NCI-H2196 treated with DMSO at 0.1 percent for 48 hours (cell line): ENCODE results near the gene STX4.

Source experiments
- DNase-seq: peaks from one replicate; lab custom pipeline; 2025; ENCODE audit not compliant: unreplicated experiment; lab: John Stamatoyannopoulos, UW

The STX4 gene

DNA sequence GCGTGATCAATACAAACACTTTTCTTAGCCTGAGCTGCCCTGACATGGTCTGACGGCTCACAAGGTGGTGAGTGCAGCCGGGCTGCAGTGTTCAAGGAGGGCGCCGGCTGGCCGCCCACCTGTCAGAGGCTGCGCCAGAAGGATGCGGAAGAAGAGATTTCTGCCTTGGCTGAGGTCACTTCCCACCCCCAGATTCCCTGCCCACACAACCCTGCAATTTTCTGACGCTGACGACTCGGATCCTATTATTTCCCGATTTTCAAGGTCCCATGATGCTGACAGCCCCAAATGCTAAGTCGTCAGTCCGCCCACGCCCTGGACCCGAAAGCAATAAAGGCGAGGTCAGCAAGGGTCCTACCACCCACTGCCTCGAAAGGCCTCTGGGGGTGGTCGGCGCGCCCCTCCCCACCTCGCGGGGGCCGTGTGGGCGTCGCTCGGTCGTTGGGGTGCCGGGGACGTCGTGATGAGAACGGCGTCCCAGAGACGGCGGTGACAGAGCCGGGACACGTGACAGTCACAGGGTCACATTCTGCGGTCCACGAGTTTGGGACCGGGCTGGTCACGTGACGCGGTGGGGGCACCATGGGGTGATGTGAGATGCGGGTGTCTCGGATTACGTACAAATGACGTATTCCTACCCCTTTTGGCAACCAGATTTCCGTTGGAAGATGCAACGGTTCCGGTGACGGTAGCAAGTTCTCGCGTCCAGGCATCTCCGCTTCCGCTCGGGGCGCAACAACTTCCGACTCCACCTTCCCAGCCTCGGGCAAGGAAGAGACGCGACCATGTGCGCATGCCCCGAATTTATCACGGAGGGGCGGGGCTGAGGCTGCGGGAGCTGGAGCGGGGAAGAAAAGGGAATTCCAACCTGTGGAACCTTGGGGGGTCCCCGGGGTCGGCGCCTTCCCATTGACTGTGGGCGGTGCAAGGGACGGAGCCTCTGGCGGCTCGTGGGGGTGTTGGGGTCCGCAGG, at the start of gene STX4:
TSS of gene STX4 (plus strand) at position 823 of the 973 bp plus-strand sequence. CDS start 248 bp downstream, outside the sequence.
- peak; percentile 84 for DNase-seq

GRCh38 chr16:30983898-30984610, 49.3 kb upstream of the STX4 start:
- no peak for DNase-seq

- peak; percentile 76 for DNase-seq
These were observed 48.5 kb upstream of the STX4 start, which contains the start of gene HSD3B7 for GRCh38 chr16:30984669-30985400. Gene HSD3B7, plus strand, starts transcription at chr16:30985207. Its CDS starts 452 bp downstream, at chr16:30985659.

DNA sequence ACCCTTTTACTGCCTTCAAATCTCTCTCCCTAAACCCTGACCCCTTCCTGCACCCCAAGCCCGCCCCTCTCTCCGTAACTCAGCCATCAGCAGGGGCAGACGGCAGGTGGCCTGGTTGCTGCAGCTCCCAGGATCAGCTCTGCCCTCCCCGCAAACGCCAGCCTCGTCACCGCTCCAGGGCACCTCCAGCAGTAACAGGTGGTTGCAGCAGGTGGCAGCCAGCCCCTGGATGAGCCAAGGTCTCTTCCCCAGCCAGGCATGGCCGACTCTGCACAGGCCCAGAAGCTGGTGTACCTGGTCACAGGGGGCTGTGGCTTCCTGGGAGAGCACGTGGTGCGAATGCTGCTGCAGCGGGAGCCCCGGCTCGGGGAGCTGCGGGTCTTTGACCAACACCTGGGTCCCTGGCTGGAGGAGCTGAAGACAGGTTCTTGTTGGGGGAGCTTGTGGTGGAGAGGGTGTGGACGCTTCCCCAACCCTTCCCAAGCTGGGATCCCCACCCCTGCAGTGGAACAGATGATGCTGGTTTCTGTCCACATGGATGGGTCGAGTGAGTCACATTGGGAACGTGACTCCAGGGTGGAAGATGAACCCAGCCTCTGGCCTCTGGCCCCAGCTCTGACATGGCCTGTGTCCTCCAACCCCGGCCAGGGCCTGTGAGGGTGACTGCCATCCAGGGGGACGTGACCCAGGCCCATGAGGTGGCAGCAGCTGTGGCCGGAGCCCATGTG, 47.8 kb upstream of the STX4 start:
- DNase-seq: peak; percentile 83

DNA sequence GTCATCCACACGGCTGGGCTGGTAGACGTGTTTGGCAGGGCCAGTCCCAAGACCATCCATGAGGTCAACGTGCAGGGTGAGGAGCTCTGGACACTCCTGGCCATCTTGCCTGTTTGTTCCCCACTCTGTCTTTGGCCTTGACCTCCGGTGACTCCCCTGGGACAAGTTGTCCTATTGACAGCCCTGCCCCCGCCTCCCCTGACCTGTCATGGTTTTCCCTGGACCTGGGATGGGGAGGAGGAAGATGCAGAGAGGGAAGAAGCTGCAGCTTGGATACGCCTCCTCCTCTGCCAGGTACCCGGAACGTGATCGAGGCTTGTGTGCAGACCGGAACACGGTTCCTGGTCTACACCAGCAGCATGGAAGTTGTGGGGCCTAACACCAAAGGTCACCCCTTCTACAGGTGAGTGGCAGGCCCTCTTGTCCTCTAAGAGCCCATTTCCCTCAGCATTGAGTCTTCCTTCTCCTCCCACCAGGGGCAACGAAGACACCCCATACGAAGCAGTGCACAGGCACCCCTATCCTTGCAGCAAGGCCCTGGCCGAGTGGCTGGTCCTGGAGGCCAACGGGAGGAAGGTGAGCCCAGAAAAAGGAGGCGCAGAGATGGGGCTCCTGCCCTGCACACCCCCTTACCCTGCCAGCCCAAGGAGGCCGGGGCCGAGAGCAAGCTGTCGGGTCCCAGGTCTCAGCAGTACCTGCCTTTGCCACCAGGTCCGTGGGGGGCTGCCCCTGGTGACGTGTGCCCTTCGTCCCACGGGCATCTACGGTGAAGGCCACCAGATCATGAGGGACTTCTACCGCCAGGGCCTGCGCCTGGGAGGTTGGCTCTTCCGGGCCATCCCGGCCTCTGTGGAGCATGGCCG, 47.0 kb upstream of the STX4 start:
- no peak for DNase-seq

GRCh38 chr16:30987581-30988190, 45.7 kb upstream of the STX4 start:
- no peak for DNase-seq

DNA sequence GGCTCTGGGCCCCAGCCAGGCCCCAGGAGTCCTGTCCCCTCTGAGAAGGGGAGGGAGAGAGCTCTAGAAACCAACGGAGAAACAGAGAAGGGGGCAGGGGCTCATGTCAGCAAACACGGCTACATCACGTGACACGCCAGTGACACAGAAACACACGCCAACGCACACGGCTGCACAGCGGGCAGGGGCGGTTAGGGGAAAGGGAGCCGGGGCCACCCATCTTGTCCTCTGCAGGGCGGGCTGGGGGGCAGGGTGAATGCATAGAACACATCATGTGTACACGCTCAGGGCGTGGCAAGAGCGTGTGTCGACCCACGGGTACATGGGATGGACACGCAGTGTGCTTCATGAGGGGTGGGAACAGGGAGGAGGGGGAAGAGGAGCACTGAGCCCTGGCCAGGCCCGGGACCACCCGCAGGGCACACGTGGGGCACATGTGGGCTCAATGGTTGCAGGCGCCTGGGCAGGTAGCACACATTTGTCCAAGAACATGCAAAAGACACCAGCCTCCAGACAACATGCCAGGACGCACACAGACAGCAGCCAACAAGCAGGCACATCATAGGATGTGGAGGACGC, 43.8 kb upstream of the STX4 start:
- DNase-seq: no peak

GRCh38 chr16:30990105-30990504, 43.3 kb upstream of the STX4 start:
- DNase-seq: no peak

DNA sequence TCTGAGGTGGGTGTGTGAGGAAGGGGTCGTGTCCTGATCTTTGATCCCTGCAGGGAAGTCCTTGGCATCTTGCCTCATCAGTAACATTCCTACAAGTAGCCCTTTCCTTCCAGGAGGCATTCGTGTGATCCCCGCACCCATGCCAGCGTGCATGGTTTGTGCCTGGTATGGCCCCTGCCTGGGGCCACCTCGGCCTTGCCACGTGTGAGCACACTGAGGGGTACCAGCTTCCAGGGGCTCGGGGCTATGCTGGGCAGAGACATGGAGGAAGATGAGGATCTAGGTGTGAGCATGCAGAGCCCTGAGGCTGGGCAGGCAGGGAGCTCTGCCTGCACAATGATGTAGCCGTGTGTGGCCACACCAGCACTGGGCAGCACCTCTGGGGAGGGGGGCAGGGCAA, 42.3 kb upstream of the STX4 start:
- no peak for DNase-seq

DNA sequence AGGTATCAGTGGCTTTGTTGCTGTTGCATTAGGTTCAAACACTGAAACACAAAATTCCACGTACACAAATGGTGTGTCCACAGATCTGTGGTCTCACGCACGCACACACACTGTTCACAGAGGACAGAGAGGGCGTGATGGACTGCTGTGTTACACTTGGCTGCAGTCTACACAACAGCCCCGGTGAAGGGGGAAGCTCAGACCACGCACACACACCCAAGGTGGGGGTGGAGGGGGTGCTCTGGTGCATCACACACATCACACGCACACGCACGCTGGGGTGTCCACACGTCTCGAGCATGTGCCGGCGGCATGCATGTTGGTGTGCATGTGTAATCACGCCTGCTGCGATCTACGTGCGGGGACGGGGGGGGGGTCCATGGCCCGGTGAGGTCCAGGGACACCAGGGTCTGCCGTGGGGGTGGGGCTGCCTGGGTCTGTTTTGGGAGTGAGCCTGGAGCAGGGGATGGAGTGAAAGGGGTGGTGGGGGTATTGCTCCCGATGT, 41.0 kb upstream of the STX4 start:
- no peak for DNase-seq

DNA sequence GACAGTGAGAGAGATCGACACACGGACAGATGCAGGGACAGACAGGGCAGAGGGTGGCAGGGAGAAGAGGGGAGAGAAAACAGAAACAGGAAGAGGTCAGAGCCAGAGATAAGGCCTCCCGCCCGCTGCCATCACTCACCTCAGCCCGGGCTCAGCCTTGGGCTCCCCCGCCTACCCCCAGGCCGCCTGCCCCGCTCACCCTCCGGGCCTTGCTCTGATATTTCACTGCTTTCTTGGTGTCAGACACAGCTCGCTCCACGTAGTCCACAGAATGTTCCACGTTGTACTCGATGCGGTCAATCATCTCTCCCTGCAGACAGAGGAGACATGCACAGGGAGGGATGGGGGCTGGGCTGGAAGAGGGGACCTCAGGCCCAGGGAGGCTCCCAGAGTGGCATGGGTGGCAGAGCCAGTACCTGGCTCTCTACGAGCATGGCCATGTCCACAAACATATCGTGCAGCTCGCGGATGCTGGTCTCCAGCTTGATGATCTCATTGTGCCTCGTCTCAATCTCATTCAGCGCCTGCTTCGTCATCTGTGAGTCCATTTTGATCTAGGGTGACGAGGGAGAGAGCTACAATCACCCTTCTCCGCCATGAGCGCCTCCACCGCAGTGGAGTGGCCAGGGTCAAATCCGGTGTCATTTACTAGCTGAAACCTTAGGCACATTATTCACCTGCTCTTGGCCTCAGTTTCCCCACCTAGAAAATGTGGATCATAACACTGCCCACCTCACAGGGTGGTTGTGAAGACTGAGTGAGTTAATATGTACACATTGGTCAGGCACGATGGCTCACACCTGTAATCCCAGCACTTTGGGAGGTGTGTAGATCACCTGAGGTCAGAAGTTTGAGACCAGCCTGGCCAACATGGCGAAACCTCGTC, 40.2 kb upstream of the STX4 start:
- DNase-seq: no peak

DNA sequence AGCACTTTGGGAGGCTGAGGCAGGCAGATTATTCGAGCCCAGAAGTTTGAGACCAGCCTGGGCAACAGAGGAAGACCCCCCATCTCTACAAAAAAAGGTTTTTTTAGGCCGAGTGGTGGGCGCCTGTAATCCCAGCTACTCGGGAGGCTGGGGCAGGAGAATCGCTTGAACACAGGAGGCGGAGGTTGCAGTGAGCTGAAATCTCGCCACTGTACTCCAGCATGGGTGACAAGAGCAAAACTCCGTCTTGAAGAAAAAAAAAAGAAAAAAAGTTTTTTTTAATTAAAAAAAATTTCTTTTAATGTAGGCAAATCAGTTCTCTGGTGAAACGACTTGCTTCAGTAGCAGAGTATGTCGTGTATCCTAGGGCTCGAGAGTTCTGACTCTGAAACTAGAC, 37.4 kb upstream of the STX4 start:
- DNase-seq: no peak

GRCh38 chr16:30996324-30996984, 36.9 kb upstream of the STX4 start:
- no peak for DNase-seq

GRCh38 chr16:30996985-30997724, 36.2 kb upstream of the STX4 start:
- peak; percentile 47 for DNase-seq

- no peak for DNase-seq
These were observed 35.3 kb upstream of the STX4 start for GRCh38 chr16:30997725-30998711.
